Lower leg skin (tissue), 4 donors: ENCODE measurements around the gene JAG1. TPM values are rescaled to one million over a fixed set of nuclear protein-coding genes. Genes with fewer than 3 reads are reported as not detected.

Experiments
- DNase-seq, 2 donors: peaks; one replicate each; pipeline ENCODE4 v3.0.0-alpha.2; 2019; ENCODE audit warnings: low spot score in 2 of 2
- H3K4me3 ChIP-seq: fragments of 200-600 bp; sonication (generic); 2 replicates; pipeline ENCODE4 v1.5.1; 2017; ENCODE audit warnings: mild to moderate bottlenecking, low read depth; ENCODE audit not compliant: poor library complexity, severe bottlenecking
- POLR2A ChIP-seq, 2 donors: fragments of 450-650 bp; IDR thresholded peaks; one replicate each; pipeline ENCODE4 v1.6.1; 2016 to 2017; ENCODE audit warnings: antibody characterized with exemption in 2 of 2, mild to moderate bottlenecking in 1 of 2, moderate library complexity in 1 of 2
- WGBS, 2 donors: methylation state at CpG; one replicate each; pipeline ENCODE4 v1.1.5; 2018; 5-methylcytosine and 5-hydroxymethylcytosine counted together
- intact Hi-C: fragments of 100-400 bp; cut with DNase I; formaldehyde crosslinking; loops from one replicate; pipeline ENCODE4 v1.15.0; 2023; ENCODE audit warnings: low total_unique reads
- total RNA-seq, 4 donors: library from RNA; depleted of rRNA; stranded (reverse); fragments of >200 nt; gene quantifications; one replicate each; pipeline ENCODE4 v1.1.0, GENCODE V29; 2016
- TF ChIP-seq, protein P1 (sequence below), 3 donors: fragments of 450-650 bp; IDR thresholded peaks; one replicate each; pipeline ENCODE4 v1.5.1; 2016; ENCODE audit warnings: antibody characterized with exemption in 3 of 3, mild to moderate bottlenecking in 3 of 3, moderate library complexity in 2 of 3

The JAG1 gene
- total RNA-seq, 4 donors from 2014 or later: 145 to 238 (median 186) TPM

DNA sequence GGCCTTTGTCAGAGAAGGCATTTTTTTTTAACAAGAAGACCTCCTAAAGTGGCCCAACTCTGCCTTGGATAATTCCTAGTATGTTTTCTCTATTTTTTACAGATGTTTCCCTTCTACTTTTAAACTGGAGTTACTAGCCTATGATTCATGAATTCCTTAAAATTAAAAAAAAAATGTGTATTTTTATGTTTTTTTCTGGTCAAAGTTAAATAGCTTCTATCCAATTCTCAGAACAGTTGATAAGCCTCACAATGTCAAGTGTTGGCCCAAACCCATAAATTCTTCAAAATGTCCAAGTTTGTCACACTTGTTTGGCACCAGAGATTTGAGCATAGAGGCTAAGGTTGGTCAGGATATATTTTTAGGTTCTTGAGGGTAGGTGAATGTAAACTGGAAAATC, 64.0 kb downstream of the JAG1 start:
- H3K4me3 ChIP-seq: no peak overlapping the region
- no peak for TF ChIP-seq POLR2A (IDR thresholded peaks at IDR 0.05)
- TF ChIP-seq, protein P1, sequence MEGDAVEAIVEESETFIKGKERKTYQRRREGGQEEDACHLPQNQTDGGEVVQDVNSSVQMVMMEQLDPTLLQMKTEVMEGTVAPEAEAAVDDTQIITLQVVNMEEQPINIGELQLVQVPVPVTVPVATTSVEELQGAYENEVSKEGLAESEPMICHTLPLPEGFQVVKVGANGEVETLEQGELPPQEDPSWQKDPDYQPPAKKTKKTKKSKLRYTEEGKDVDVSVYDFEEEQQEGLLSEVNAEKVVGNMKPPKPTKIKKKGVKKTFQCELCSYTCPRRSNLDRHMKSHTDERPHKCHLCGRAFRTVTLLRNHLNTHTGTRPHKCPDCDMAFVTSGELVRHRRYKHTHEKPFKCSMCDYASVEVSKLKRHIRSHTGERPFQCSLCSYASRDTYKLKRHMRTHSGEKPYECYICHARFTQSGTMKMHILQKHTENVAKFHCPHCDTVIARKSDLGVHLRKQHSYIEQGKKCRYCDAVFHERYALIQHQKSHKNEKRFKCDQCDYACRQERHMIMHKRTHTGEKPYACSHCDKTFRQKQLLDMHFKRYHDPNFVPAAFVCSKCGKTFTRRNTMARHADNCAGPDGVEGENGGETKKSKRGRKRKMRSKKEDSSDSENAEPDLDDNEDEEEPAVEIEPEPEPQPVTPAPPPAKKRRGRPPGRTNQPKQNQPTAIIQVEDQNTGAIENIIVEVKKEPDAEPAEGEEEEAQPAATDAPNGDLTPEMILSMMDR (IDR thresholded peaks at IDR 0.05): no peak
- intact Hi-C loops: no loop called here
- DNase-seq: no peak

GRCh38 chr20:10609276-10609675, 64.5 kb downstream of the JAG1 start:
- peak; percentile 68 to 91 for DNase-seq
- WGBS, 2 donors: 65 to 87% methylated on average over 2 of the region's 2 CpGs
- no peak overlapping the region for H3K4me3 ChIP-seq
- intact Hi-C loops: no loop called here
- TF ChIP-seq, protein P1 (IDR thresholded peaks at IDR 0.05): no peak
- no peak for TF ChIP-seq POLR2A (IDR thresholded peaks at IDR 0.05)

DNA sequence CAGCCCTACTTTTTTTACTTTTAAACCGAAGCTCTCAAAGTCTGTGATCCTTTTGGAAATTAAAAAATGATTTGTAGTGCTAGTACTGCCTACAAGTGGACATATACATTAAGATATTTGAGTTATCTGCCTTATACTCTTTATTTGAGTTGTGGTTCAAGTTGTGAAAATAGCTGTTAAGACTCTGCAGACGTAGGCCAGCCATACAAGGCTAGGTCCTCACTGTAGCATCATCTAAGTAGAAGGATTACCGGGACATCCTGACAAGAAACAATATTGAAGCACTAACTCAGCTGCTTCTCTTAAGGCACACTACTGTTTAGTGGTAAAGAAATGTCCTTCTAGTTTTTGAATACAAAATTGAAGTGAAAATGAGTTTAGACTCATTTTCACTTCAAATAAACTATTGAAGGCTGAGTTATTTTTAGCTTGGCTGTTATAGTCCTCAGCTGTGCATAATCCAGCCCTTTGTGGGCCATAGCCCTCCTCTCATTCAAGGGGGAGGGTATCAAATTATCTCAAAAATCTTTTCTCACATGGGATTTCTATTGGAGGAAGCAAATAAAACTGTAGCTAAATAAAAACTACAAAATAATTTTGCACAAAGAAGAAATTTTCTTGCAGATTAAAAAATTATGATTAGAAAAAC, 68.1 kb downstream of the JAG1 start:
- WGBS, 2 donors: 82 to 92% methylated on average over 3 of the region's 3 CpGs
- H3K4me3 ChIP-seq: no peak overlapping the region
- intact Hi-C loops: no loop called here
- TF ChIP-seq POLR2A (IDR thresholded peaks at IDR 0.05): no peak
- TF ChIP-seq, protein P1 (IDR thresholded peaks at IDR 0.05): no peak
- no peak for DNase-seq

DNA sequence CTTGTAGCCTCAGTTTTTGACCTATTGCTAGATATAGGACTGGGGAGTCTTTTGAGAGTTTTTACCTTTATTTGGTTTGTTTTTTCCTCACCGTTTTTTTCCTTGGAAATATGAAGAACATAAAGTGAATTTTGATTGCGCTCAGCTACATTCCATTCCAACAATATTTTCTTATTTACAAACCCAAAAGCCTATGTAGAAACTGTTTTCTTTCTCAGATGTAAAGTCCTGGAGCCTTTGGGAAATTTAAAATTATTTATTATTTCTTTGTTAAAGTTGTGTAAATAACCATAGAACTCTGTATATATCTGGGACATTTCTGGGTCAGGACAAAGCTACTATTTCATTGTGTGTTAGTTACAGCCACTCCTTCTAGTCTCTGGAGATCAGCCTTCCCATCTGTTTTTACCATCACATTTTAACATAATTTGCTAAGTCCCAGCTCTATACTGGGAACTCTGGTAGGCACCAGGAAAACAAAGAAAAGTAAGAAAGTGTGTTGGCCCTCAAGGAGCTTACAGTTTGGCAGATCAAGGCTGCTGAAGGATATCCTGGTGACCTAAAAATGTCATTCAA, 68.8 kb downstream of the JAG1 start:
- no peak overlapping the region for H3K4me3 ChIP-seq
- 75 to 76% methylated on average over 2 of the region's 2 CpGs for WGBS, 2 donors
- DNase-seq: no peak
- intact Hi-C loops: no loop called here
- TF ChIP-seq, protein P1 (IDR thresholded peaks at IDR 0.05): no peak
- TF ChIP-seq POLR2A (IDR thresholded peaks at IDR 0.05): no peak

GRCh38 chr20:10603971-10604864, 69.6 kb downstream of the JAG1 start:
- H3K4me3 ChIP-seq: no peak overlapping the region
- TF ChIP-seq, protein P1 (IDR thresholded peaks at IDR 0.05): no peak
- TF ChIP-seq POLR2A (IDR thresholded peaks at IDR 0.05): no peak
- 54 to 56% methylated on average over 8 of the region's 8 CpGs for WGBS, 2 donors
- intact Hi-C loops: no loop called here
- peak in 1 of 2 donors; percentile 91 for DNase-seq
